Osteocyte (in vitro differentiated cells): Measurements from ENCODE around the gene DENND4C. TPM values are rescaled to one million over a fixed set of nuclear protein-coding genes. Genes with fewer than 3 reads are reported as not detected.
"Not testable (repeated sequence)": the region's sequence is repeated elsewhere in the genome, so short reads cannot be mapped to it uniquely, and the experiment has no call there.

Source experiments
- DNase-seq: peaks from one replicate; pipeline ENCODE4 v3.0.0; 2021; ENCODE audit warnings: mixed read lengths; ENCODE audit not compliant: unreplicated experiment; ENCODE audit errors: extremely low spot score
- H3K27ac Mint-ChIP-seq: one replicate; pipeline ENCODE4 v1.8.0; 2021; ENCODE audit warnings: mild to moderate bottlenecking, mixed read lengths; ENCODE audit not compliant: unreplicated experiment
- H3K27me3 Mint-ChIP-seq: one replicate; pipeline ENCODE4 v1.8.0; 2021; ENCODE audit warnings: mixed read lengths; ENCODE audit not compliant: unreplicated experiment
- H3K36me3 Mint-ChIP-seq: one replicate; pipeline ENCODE4 v1.8.0; 2021; ENCODE audit warnings: mixed read lengths; ENCODE audit not compliant: unreplicated experiment
- H3K4me1 Mint-ChIP-seq: one replicate; pipeline ENCODE4 v1.8.0; 2021; ENCODE audit warnings: mixed read lengths; ENCODE audit not compliant: unreplicated experiment
- H3K4me3 Mint-ChIP-seq: one replicate; pipeline ENCODE4 v1.8.0; 2021; ENCODE audit warnings: mild to moderate bottlenecking, moderate library complexity, mixed read lengths; ENCODE audit not compliant: unreplicated experiment
- H3K9me3 Mint-ChIP-seq: one replicate; pipeline ENCODE4 v1.8.0; 2021; ENCODE audit warnings: mixed read lengths; ENCODE audit not compliant: unreplicated experiment
- total RNA-seq: library from RNA; stranded (reverse); gene quantifications from 2 replicates; pipeline ENCODE4 v1.2.1, GENCODE V29; 2021
- TF ChIP-seq, protein P1 (sequence below): fragments of 200-600 bp; sonication (generic); IDR thresholded peaks from 2 replicates; pipeline ENCODE4 v1.5.0; 2021; ENCODE audit warnings: antibody characterized with exemption, mild to moderate bottlenecking, moderate library complexity

Gene DENND4C
- total RNA-seq, 1 donor from 2014 or later: 41.3 TPM

DNA sequence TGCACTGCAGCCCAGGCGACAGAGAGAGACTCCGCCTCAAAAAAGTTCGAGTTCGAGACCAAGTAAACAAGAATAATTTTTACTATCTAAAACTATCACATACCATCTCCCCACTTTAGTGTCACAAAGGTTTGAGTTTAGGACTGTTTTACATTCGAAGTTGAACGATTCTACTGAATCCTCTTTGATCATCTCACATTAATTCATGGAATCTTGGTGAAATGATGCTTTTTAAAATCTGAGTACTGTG, 150.3 kb downstream of the DENND4C start:
- no peaks in the 10 kb centered on the region for H3K27me3 Mint-ChIP-seq
- no peak for DNase-seq
- TF ChIP-seq, protein P1, sequence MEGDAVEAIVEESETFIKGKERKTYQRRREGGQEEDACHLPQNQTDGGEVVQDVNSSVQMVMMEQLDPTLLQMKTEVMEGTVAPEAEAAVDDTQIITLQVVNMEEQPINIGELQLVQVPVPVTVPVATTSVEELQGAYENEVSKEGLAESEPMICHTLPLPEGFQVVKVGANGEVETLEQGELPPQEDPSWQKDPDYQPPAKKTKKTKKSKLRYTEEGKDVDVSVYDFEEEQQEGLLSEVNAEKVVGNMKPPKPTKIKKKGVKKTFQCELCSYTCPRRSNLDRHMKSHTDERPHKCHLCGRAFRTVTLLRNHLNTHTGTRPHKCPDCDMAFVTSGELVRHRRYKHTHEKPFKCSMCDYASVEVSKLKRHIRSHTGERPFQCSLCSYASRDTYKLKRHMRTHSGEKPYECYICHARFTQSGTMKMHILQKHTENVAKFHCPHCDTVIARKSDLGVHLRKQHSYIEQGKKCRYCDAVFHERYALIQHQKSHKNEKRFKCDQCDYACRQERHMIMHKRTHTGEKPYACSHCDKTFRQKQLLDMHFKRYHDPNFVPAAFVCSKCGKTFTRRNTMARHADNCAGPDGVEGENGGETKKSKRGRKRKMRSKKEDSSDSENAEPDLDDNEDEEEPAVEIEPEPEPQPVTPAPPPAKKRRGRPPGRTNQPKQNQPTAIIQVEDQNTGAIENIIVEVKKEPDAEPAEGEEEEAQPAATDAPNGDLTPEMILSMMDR: no peak
- no peaks in the 10 kb centered on the region for H3K9me3 Mint-ChIP-seq
- H3K27ac Mint-ChIP-seq: peak overlapping the region; percentile 100
- peaks cover 36% of the 10 kb centered on the region for H3K36me3 Mint-ChIP-seq
- peaks cover 41% of the 10 kb centered on the region for H3K4me1 Mint-ChIP-seq
- peak overlapping the region; percentile 99 for H3K4me3 Mint-ChIP-seq

DNA sequence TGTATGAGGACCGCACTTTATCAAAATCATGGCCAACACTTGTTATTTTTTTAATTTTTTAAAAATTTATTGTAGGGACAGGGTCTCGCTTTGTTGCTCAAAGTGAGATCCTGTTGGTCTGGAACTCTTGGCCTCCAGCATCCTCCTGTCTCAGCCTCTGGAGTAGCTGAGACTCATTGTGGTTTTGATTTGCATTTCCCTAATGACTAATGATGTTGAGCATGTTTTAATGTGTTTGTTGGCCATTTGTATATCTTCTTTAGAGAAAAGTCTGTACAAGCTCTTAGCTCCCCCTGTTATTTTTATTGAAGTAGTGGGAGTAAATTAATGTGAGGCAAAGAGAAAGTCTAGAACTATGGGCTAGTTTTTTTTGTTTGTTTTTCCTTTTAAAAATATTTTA, 151.2 kb downstream of the DENND4C start:
- Mint-ChIP-seq H3K27ac (no peak overlapping the region), H3K4me1 (peaks cover 39% of the 10 kb centered on the region), H3K9me3 (no peaks in the 10 kb centered on the region), H3K4me3 (no peak overlapping the region), H3K36me3 (peaks cover 28% of the 10 kb centered on the region), H3K27me3 (no peaks in the 10 kb centered on the region)
- TF ChIP-seq, protein P1: no peak
- DNase-seq: no peak

DNA sequence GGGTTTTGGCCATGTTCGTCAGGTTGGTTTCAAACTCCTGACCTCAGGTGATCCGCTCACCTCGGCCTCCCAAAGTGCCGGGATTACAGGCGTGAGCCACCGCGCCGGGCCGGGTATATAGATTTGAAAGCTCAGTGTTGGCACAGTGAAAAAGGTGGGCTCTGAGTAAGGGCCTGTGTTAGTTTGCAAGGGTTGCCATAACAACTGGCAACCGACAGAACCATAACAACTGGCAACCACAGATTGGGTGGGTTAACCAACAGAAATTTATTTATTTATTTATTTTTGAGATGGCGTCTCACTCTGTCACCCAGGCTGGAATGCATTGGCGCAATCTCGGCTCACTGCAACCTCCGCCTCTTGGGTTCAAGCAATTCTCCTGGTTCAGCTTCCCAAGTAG, 154.7 kb downstream of the DENND4C start:
- peaks cover 21% of the 10 kb centered on the region for H3K4me1 Mint-ChIP-seq
- not testable (repeated sequence) for H3K36me3 Mint-ChIP-seq, H3K4me3 Mint-ChIP-seq, H3K27me3 Mint-ChIP-seq, DNase-seq, H3K9me3 Mint-ChIP-seq, H3K27ac Mint-ChIP-seq

DNA sequence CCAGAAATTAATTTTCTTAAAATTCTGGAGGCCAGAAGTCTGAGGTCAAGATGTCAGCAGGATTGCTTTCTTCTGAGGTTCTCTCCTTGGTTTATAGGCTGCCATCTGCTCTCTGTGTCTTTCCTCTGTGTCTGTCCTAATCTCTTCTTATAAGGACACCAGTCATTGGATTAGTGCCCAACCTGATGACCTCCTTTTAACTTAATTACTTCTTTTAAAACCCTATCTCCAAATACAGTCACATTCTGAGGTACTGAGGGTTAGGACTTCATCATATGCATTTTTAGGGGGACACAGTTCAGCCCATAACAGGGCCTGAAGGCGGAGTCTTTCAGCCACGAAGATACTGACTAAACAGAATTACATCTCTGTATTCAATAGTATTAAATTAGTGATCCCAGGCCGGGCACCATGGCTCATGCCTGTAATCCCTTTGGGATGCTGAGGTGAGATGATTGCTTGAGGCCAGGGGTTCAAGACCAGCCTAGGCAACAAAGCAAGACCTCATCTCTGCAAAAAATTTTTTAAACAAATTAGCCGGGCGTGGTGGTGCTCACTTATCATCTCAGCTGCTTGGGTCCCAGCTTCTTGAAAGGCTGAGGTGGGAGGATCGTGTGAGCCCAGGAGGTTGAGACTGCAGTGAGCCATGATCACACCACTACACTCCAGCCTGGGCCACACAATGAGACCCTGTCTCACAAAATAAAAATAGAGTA, 155.5 kb downstream of the DENND4C start:
- H3K36me3 Mint-ChIP-seq: no peaks in the 10 kb centered on the region
- no peaks in the 10 kb centered on the region for H3K9me3 Mint-ChIP-seq
- no peak overlapping the region for H3K4me3 Mint-ChIP-seq
- H3K27me3 Mint-ChIP-seq: peaks cover 5% of the 10 kb centered on the region
- H3K4me1 Mint-ChIP-seq: peaks cover 15% of the 10 kb centered on the region
- no peak for DNase-seq
- H3K27ac Mint-ChIP-seq: no peak overlapping the region
- TF ChIP-seq, protein P1: no peak

DNA sequence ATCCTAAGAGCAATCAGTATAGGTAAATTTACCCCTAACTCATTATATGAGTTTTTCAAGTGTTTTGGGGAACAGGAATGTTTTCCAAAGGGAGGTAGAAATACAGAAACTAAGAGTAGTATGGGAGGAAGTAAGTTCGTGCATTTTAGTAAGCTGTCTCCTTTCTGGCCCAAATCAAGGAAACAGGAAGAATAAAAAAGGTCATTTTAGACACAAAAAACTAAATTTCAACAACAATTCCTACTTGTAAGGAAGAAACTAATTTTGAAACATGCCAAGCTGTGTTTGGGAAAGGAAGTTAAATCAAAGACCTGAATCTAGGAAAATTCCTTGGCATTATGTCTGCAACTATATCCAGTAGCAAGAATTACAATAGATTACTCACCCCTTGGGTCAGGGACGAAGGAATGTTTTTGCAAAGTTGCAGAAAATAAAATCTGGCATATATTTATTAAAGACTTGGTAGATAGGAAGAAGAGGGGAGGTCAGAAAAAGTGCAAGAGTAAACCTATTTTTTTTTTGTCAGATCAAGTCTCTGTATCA, 156.1 kb downstream of the DENND4C start:
- no peak for DNase-seq
- H3K9me3 Mint-ChIP-seq: no peaks in the 10 kb centered on the region
- peak overlapping the region; percentile 1 for H3K27ac Mint-ChIP-seq
- no peak overlapping the region for H3K4me3 Mint-ChIP-seq
- TF ChIP-seq, protein P1: no peak
- peaks cover 11% of the 10 kb centered on the region for H3K4me1 Mint-ChIP-seq
- peaks cover 5% of the 10 kb centered on the region for H3K27me3 Mint-ChIP-seq
- no peaks in the 10 kb centered on the region for H3K36me3 Mint-ChIP-seq
